HepG2 (cell line): Measurements from ENCODE around the gene LASP1.

Source experiments
- SMC3 ChIP-seq: IDR thresholded peaks from 2 replicates; pipeline ENCODE4 v1.6.1; 2011; ENCODE audit warnings: low read length, improper control_type of control experiment
- ZBTB7A ChIP-seq: sonication (generic); formaldehyde crosslinking; IDR thresholded peaks from 2 replicates; pipeline ENCODE4 v1.8.0; 2022; ENCODE audit warnings: mild to moderate bottlenecking, missing genetic modification reagents
- ZNF350 ChIP-seq: sonication (generic); formaldehyde crosslinking; IDR thresholded peaks from 2 replicates; pipeline ENCODE4 v1.4.0; 2020; ENCODE audit warnings: mild to moderate bottlenecking, low read depth, missing genetic modification reagents, borderline replicate concordance
- ZNF550 ChIP-seq: sonication (generic); formaldehyde crosslinking; IDR thresholded peaks from 2 replicates; pipeline ENCODE4 v1.4.0; 2020; ENCODE audit warnings: mild to moderate bottlenecking, missing genetic modification reagents, borderline replicate concordance
- ZZZ3 ChIP-seq: sonication (generic); formaldehyde crosslinking; IDR thresholded peaks from 2 replicates; pipeline ENCODE4 v1.4.0; 2020; ENCODE audit warnings: missing genetic modification reagents, mild to moderate bottlenecking, borderline replicate concordance
- TF ChIP-seq, protein P1 (sequence below): sonication (generic); formaldehyde crosslinking; IDR thresholded peaks from 2 replicates; pipeline ENCODE4 v1.4.0; 2020; ENCODE audit warnings: missing genetic modification reagents
- TF ChIP-seq, protein P2 (sequence below): sonication (generic); formaldehyde crosslinking; IDR thresholded peaks from 2 replicates; pipeline ENCODE4 v1.4.0; 2020; ENCODE audit warnings: missing genetic modification reagents, borderline replicate concordance
- TF ChIP-seq, protein P3 (sequence below): sonication (generic); formaldehyde crosslinking; IDR thresholded peaks from 2 replicates; pipeline ENCODE4 v1.9.0; 2022; ENCODE audit warnings: missing genetic modification reagents, mild to moderate bottlenecking, borderline replicate concordance
- TF ChIP-seq, protein P4 (sequence below): sonication (generic); formaldehyde crosslinking; IDR thresholded peaks from 2 replicates; pipeline ENCODE4 v1.5.0; 2020; ENCODE audit warnings: mild to moderate bottlenecking, missing genetic modification reagents, moderate library complexity

DNA sequence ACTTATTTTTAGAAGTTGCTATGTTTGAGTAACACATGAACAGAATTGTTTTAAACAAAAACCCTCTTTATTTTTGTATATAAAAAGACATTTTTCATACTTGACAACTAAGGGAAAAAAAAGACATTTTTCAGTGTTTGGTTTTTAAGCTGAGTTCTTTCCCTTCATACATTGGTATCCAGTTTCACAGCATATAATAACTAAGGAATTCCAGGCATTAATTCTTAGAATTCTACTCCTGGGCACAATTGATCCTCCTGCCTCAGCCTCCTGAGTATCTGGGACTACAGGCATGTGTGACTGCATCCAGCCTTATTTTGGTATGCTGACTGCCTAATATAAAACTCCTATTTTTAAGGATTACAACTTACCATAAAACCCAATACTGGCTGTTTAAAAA, 88.9 kb downstream of the LASP1 start:
- TF ChIP-seq, protein P1, sequence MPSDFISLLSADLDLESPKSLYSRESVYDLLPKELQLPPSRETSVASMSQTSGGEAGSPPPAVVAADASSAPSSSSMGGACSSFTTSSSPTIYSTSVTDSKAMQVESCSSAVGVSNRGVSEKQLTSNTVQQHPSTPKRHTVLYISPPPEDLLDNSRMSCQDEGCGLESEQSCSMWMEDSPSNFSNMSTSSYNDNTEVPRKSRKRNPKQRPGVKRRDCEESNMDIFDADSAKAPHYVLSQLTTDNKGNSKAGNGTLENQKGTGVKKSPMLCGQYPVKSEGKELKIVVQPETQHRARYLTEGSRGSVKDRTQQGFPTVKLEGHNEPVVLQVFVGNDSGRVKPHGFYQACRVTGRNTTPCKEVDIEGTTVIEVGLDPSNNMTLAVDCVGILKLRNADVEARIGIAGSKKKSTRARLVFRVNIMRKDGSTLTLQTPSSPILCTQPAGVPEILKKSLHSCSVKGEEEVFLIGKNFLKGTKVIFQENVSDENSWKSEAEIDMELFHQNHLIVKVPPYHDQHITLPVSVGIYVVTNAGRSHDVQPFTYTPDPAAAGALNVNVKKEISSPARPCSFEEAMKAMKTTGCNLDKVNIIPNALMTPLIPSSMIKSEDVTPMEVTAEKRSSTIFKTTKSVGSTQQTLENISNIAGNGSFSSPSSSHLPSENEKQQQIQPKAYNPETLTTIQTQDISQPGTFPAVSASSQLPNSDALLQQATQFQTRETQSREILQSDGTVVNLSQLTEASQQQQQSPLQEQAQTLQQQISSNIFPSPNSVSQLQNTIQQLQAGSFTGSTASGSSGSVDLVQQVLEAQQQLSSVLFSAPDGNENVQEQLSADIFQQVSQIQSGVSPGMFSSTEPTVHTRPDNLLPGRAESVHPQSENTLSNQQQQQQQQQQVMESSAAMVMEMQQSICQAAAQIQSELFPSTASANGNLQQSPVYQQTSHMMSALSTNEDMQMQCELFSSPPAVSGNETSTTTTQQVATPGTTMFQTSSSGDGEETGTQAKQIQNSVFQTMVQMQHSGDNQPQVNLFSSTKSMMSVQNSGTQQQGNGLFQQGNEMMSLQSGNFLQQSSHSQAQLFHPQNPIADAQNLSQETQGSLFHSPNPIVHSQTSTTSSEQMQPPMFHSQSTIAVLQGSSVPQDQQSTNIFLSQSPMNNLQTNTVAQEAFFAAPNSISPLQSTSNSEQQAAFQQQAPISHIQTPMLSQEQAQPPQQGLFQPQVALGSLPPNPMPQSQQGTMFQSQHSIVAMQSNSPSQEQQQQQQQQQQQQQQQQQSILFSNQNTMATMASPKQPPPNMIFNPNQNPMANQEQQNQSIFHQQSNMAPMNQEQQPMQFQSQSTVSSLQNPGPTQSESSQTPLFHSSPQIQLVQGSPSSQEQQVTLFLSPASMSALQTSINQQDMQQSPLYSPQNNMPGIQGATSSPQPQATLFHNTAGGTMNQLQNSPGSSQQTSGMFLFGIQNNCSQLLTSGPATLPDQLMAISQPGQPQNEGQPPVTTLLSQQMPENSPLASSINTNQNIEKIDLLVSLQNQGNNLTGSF (CRISPR knock-in tag) = no peak
- no peak for TF ChIP-seq ZNF550 (CRISPR knock-in tag)
- no peak for TF ChIP-seq ZZZ3 (CRISPR knock-in tag)
- no peak for TF ChIP-seq ZBTB7A
- no peak for TF ChIP-seq SMC3
- TF ChIP-seq, protein P2, sequence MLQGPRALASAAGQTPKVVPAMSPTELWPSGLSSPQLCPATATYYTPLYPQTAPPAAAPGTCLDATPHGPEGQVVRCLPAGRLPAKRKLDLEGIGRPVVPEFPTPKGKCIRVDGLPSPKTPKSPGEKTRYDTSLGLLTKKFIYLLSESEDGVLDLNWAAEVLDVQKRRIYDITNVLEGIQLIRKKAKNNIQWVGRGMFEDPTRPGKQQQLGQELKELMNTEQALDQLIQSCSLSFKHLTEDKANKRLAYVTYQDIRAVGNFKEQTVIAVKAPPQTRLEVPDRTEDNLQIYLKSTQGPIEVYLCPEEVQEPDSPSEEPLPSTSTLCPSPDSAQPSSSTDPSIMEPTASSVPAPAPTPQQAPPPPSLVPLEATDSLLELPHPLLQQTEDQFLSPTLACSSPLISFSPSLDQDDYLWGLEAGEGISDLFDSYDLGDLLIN (CRISPR knock-in tag) = no peak
- TF ChIP-seq ZNF350 = no peak
- TF ChIP-seq, protein P3, sequence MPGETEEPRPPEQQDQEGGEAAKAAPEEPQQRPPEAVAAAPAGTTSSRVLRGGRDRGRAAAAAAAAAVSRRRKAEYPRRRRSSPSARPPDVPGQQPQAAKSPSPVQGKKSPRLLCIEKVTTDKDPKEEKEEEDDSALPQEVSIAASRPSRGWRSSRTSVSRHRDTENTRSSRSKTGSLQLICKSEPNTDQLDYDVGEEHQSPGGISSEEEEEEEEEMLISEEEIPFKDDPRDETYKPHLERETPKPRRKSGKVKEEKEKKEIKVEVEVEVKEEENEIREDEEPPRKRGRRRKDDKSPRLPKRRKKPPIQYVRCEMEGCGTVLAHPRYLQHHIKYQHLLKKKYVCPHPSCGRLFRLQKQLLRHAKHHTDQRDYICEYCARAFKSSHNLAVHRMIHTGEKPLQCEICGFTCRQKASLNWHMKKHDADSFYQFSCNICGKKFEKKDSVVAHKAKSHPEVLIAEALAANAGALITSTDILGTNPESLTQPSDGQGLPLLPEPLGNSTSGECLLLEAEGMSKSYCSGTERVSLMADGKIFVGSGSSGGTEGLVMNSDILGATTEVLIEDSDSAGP (CRISPR knock-in tag) = no peak
- TF ChIP-seq, protein P4, sequence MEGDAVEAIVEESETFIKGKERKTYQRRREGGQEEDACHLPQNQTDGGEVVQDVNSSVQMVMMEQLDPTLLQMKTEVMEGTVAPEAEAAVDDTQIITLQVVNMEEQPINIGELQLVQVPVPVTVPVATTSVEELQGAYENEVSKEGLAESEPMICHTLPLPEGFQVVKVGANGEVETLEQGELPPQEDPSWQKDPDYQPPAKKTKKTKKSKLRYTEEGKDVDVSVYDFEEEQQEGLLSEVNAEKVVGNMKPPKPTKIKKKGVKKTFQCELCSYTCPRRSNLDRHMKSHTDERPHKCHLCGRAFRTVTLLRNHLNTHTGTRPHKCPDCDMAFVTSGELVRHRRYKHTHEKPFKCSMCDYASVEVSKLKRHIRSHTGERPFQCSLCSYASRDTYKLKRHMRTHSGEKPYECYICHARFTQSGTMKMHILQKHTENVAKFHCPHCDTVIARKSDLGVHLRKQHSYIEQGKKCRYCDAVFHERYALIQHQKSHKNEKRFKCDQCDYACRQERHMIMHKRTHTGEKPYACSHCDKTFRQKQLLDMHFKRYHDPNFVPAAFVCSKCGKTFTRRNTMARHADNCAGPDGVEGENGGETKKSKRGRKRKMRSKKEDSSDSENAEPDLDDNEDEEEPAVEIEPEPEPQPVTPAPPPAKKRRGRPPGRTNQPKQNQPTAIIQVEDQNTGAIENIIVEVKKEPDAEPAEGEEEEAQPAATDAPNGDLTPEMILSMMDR = no peak
